HUES48 (cell line): Measurements from ENCODE around the gene PLCZ1.

ENCODE experiments used
- H3K27ac ChIP-seq: one replicate; pipeline ENCODE4 v1.7.0; 2013; ENCODE audit warnings: low read depth, low read length, inconsistent platforms
- H3K27me3 ChIP-seq: 2 replicates; pipeline ENCODE4 v1.6.1; 2013; ENCODE audit warnings: mild to moderate bottlenecking, low read length; ENCODE audit not compliant: control insufficient read depth, insufficient read depth
- H3K36me3 ChIP-seq: 2 replicates; pipeline ENCODE4 v1.6.1; 2013; ENCODE audit warnings: low read length; ENCODE audit not compliant: control insufficient read depth, insufficient read depth
- H3K4me1 ChIP-seq: 2 replicates; pipeline ENCODE4 v1.6.1; 2013; ENCODE audit warnings: mild to moderate bottlenecking, low read length; ENCODE audit not compliant: control insufficient read depth, insufficient read depth
- H3K4me3 ChIP-seq: 2 replicates; pipeline ENCODE4 v1.5.1; 2013; ENCODE audit warnings: mild to moderate bottlenecking, low read depth, low read length
- H3K9ac ChIP-seq: 2 replicates; pipeline ENCODE4 v1.6.1; 2013; ENCODE audit warnings: mild to moderate bottlenecking, low read depth, low read length, moderate library complexity
- H3K9me3 ChIP-seq: 2 replicates; pipeline ENCODE4 v1.6.1; 2013; ENCODE audit warnings: low read length; ENCODE audit not compliant: control insufficient read depth, insufficient read depth

The PLCZ1 gene

DNA sequence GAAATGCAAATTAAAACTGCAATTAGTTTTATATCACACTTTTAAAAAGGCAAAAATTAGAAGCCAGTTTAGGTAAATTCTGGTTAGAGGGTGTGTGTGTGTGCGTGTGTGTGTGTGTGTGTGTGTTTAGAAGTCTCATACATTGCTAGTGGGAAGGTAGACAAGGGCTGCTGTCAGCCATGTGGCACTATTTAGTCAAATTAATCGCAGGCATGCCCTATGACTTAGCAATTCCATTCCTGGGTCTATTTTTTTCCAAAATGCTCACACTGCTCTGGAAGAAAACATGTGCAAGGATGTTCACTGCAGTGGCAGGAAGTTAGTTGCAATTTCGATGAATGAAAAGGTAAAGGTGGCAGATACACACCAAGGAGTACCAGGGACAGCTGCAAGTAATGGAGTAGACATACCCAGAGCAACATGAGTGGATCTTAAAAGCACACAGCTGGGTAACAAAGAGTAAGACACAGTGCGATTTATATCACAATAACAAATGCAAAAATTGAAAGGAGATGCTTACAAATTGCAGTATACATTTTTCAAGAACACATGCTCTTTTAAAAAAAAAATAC lies 11.7 kb upstream of the PLCZ1 start:
- no peak overlapping the region for H3K27ac ChIP-seq

DNA sequence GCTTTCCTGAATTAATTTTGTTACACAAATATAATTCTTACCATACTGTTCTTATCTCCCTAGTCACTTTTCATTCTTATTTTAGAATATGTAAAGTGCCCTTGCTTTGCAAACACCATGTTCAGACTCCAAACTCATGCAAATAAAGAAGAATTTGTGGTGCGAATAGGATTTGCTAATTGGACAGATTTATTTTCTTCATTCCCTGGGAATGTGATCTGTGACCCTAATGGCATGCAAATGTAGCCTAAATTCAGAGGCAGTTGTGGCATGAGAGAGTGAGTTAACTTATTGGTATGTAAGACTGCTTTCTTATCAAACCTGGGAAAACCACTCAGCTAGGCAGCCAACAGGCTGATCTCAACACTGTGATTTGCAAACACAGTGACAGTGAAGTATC lies 10.1 kb upstream of the PLCZ1 start:
- Histone ChIP-seq H3K4me1 (peaks cover 50% of the 10 kb centered on the region), H3K27me3 (no peaks in the 10 kb centered on the region), H3K36me3 (no peaks in the 10 kb centered on the region), H3K4me3 (no peak overlapping the region), H3K27ac (peak overlapping the region; percentile 56), H3K9ac (no peak overlapping the region), H3K9me3 (no peaks in the 10 kb centered on the region)

More for the DNA sequence above, 11.7 kb upstream of the PLCZ1 start:
- Histone ChIP-seq H3K4me1 (peaks cover 64% of the 10 kb centered on the region), H3K36me3 (no peaks in the 10 kb centered on the region), H3K4me3 (no peak overlapping the region), H3K27me3 (no peaks in the 10 kb centered on the region), H3K9ac (no peak overlapping the region), H3K9me3 (no peaks in the 10 kb centered on the region)

DNA sequence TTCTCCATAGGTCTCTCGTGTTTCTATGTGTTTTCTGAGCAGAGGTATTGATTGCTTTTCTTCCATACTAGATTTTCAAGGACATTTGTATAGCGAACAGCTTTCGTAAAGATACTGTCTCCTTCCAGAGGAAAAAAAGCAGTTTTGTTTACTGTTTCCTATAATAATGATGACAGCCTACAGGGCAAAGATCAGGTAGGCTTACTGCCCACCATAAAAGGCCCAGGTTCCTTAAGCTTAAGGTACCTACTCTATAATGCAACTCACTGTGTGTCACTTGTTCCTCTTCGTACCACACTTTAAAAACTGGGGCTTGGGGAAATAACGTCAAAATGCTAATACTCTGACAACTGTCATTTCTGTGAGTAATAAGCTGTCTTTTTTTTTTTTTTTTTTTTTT lies 6.7 kb downstream of the PLCZ1 start:
- no peaks in the 10 kb centered on the region for H3K36me3 ChIP-seq
- no peak overlapping the region for H3K4me3 ChIP-seq

DNA sequence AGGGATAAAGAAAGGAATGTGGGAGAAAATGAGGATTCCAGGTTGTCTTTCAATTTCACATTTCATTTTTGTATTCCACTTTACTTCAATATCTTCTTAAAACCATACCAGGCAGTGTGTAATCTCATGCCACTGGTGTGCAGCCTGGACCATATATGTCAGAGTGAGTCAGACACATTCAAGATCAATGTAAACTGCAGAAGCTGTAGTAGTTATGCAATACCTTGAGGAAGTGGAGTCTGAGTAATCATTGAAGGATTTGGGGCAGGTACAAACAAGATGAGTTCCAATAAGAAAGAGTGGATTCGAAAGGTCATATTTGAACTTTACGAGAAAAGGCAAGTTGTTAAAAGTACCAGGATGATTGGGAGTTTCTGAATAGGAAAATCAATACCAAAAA lies 14.1 kb downstream of the PLCZ1 start:
- no peak overlapping the region for H3K27ac ChIP-seq
- no peaks in the 10 kb centered on the region for H3K4me1 ChIP-seq
- no peaks in the 10 kb centered on the region for H3K27me3 ChIP-seq
- H3K36me3 ChIP-seq, result no peaks in the 10 kb centered on the region
- no peak overlapping the region for H3K4me3 ChIP-seq
- no peak overlapping the region for H3K9ac ChIP-seq
- no peaks in the 10 kb centered on the region for H3K9me3 ChIP-seq

More for the DNA sequence above, 6.7 kb downstream of the PLCZ1 start:
- no peaks in the 10 kb centered on the region for H3K27me3 ChIP-seq
- H3K27ac ChIP-seq, result no peak overlapping the region
- H3K9ac ChIP-seq, result no peak overlapping the region
- peaks cover 8% of the 10 kb centered on the region for H3K9me3 ChIP-seq
- no peaks in the 10 kb centered on the region for H3K4me1 ChIP-seq

DNA sequence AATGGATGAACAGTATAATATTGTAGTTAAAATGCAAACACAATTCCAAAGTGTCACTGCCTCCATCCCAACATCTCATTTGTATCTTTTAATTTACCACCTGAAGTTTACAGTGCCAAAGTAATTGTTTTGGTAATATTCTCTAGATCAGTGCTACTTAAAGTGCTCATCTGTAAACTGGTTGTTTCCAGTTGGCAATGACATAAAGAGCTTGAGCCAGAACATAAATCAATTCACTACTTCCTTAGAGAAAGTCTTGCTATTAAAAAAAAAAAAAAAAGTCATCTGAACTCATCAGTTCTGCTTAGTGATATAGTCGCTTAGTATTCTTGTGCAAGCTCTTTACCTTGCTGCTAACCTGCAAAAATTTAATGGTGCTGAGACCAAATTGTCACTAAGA lies 16.4 kb downstream of the PLCZ1 start:
- Histone ChIP-seq H3K9ac (no peak overlapping the region), H3K27me3 (no peaks in the 10 kb centered on the region), H3K4me1 (no peaks in the 10 kb centered on the region), H3K36me3 (no peaks in the 10 kb centered on the region), H3K9me3 (no peaks in the 10 kb centered on the region), H3K4me3 (no peak overlapping the region), H3K27ac (no peak overlapping the region)

DNA sequence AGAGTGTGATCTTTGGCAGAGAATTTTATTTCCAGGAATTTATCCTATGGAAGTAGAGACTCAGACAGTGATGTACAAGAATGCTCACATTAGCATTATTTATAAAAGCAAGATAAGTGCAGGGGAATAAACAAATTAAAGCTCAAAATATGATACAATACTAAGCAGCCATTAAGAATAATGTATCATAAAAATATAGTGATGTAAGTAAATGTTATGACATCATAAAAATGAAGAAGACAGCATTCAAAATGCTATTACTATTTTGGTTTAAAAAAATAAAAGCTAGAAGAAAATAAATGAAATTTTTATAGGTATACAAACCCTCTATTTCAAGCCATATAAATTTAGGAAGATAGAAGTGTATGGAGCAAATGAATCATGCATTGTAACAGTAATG lies 17.1 kb downstream of the PLCZ1 start:
- Histone ChIP-seq H3K4me3 (no peak overlapping the region), H3K27ac (no peak overlapping the region), H3K9ac (no peak overlapping the region), H3K4me1 (no peaks in the 10 kb centered on the region), H3K27me3 (no peaks in the 10 kb centered on the region), H3K9me3 (no peaks in the 10 kb centered on the region), H3K36me3 (no peaks in the 10 kb centered on the region)

DNA sequence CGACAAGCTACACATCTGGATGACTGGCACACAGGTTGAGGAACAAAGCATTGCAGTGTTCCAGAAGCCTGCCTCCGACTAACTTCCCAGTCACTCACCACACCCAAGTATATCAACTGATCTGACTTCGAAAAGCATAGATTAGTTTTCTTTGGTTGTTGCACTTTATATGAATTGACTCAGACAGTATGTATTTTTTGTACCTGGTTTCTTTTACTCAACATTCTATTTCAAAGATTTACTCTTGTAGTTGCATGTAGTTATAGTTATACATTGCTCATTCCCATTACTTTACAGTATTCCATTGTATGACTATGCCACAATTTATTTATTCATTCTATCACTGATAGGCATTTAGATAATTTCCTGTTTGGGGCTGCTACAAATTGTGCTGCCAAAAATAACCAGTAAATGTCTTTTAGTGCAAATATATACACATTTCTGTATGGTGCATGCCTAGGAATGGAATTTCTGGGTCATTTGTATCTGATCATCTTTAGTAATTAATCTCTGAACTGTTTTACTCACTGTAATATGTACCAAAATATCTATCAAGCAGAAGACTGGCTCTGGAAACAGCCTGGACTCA lies 17.8 kb downstream of the PLCZ1 start:
- Histone ChIP-seq H3K9me3 (no peaks in the 10 kb centered on the region), H3K4me1 (no peaks in the 10 kb centered on the region)

DNA sequence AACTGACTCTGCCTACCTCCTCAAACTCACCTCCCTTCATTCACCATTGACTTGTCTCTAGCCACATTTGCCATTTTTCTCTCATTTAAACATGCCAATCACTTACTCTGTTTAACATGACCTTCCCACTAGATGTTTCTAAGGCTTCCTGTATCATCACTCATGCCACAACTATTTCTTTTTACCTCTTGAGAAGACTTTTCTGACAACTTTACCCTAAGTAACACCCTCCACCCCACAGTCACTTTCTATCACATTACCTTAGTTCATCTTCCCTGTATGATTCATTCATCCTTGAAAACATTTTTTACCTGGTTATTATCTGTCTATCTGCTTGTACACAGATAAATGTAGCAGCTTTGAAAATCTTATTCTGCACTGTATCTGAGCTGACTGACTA lies 19.4 kb downstream of the PLCZ1 start:
- Histone ChIP-seq H3K4me3 (no peak overlapping the region), H3K9me3 (no peaks in the 10 kb centered on the region), H3K27me3 (no peaks in the 10 kb centered on the region), H3K4me1 (no peaks in the 10 kb centered on the region), H3K36me3 (no peaks in the 10 kb centered on the region), H3K9ac (no peak overlapping the region), H3K27ac (no peak overlapping the region)

More for the DNA sequence above, 17.8 kb downstream of the PLCZ1 start:
- H3K27me3 ChIP-seq, result no peaks in the 10 kb centered on the region
- H3K36me3 ChIP-seq, result no peaks in the 10 kb centered on the region
- no peak overlapping the region for H3K9ac ChIP-seq
- H3K4me3 ChIP-seq, result no peak overlapping the region
- no peak overlapping the region for H3K27ac ChIP-seq

DNA sequence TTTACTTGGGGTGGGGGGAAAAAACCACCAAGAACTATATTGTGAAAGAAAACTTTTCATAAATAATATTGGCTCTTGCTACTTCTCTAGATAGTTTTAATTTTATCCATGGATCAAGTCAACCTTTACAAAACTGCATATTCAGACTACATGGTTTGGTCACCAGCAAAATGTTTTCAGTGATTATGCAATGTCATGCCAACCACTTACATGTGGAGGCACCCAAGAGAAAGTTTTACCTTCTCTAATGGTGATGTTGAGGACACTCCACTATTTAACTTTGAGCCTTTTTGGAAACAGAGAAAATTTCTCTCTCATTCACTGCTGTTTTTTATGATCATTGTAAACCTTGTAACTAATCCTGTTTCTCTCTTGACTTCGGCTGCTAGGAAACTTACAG lies 21.6 kb downstream of the PLCZ1 start:
- H3K36me3 ChIP-seq, result no peaks in the 10 kb centered on the region
- H3K9me3 ChIP-seq, result no peaks in the 10 kb centered on the region
- H3K4me3 ChIP-seq, result no peak overlapping the region
- no peak overlapping the region for H3K27ac ChIP-seq
- no peaks in the 10 kb centered on the region for H3K27me3 ChIP-seq
- H3K4me1 ChIP-seq, result no peaks in the 10 kb centered on the region
- H3K9ac ChIP-seq, result no peak overlapping the region

DNA sequence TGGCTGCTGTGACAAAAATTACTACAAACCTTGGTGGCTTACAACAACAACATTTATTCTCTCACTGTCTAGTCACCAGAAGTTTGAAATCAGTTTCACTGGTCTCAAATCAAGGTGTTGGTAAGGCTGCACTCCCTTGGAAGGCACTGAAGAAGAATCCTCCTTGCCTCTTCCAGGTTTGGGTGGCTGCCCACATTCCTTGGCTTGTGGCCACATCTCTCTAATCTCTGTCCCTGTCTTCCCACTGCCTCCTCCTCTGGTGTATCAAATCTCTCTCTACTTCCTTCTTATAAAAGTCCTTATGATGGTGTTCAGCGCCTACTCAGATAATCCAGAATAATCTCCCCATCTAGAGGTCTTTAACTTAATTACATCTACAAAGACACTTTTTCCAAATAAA lies 31.0 kb downstream of the PLCZ1 start:
- Histone ChIP-seq H3K4me3 (no peak overlapping the region), H3K9me3 (peaks cover 7% of the 10 kb centered on the region; the same call in 1 of the 2 replicates), H3K9ac (no peak overlapping the region), H3K27me3 (no peaks in the 10 kb centered on the region), H3K4me1 (0 out of 2 replicates have a peak, but pooled peaks cover 3% of the 10 kb centered on the region), H3K27ac (no peak overlapping the region), H3K36me3 (no peaks in the 10 kb centered on the region)

DNA sequence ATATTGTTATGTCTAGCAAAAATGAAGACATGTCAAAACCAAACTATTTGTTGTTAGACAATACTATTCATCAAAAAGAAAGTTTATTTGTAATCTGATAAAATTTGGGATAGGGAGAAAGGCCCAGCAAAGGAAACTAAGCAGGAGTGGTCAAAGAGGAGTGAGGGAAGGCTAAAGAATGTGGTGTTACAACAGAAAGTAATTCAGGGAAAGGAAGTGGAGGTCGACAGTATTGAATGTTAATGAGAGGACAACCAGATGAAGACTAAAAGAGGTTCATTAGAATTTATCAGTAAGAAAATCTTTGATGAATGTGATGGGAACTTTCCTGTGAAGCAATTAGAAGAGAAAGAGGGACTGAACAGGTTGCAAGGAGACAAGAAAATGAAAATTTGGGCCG lies 33.9 kb downstream of the PLCZ1 start:
- Histone ChIP-seq H3K27ac (no peak overlapping the region), H3K4me3 (no peak overlapping the region), H3K9ac (no peak overlapping the region), H3K9me3 (peaks cover 7% of the 10 kb centered on the region; the same call in 1 of the 2 replicates), H3K27me3 (no peaks in the 10 kb centered on the region), H3K4me1 (peaks cover 7% of the 10 kb centered on the region; the same call in 1 of the 2 replicates), H3K36me3 (no peaks in the 10 kb centered on the region)
